ENCODE results near the gene PAK2. TPM values are rescaled to one million over a fixed set of nuclear protein-coding genes. Genes with fewer than 3 reads are reported as not detected.
A peak's percentile ranks its signal among the peaks of the same experiment; 100 is the strongest.
"Not testable (repeated sequence)": the region's sequence is repeated elsewhere in the genome, so short reads cannot be mapped to it uniquely, and the experiment has no call there.

Gene PAK2
- total RNA-seq, 1 donor from 2014 or later, result 53.6 TPM

DNA sequence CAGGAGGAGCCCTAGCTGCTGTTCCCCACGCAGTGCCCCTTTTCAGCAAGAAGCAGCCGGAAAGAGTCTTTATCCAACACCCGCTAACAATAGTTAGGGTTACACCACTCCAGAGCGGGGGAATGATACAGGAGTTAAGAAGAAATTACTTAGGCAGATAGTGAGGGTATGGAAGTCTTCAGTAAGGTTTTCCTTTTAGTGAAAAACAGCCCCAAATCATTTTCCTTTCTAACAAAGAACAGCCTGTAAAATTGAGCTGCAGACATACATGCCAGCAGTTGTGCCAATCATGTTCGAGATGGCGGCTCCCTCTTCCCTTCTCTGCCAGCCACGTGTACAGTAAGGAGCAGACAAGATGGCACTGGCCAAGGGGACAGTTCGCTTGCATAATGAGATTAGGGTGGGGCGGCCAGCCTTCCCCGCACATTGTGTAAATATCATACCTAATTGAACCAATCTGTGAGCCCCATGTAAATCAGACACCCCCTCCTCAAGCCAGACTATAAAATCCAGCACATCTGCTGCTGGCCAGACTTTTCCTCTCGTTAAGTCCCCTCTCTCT is 109.6 kb downstream of the PAK2 start:
- no peak overlapping the region for H3K4me3 Mint-ChIP-seq
- H3K36me3 Mint-ChIP-seq, result no peaks in the 10 kb centered on the region
- TF ChIP-seq, protein P1, sequence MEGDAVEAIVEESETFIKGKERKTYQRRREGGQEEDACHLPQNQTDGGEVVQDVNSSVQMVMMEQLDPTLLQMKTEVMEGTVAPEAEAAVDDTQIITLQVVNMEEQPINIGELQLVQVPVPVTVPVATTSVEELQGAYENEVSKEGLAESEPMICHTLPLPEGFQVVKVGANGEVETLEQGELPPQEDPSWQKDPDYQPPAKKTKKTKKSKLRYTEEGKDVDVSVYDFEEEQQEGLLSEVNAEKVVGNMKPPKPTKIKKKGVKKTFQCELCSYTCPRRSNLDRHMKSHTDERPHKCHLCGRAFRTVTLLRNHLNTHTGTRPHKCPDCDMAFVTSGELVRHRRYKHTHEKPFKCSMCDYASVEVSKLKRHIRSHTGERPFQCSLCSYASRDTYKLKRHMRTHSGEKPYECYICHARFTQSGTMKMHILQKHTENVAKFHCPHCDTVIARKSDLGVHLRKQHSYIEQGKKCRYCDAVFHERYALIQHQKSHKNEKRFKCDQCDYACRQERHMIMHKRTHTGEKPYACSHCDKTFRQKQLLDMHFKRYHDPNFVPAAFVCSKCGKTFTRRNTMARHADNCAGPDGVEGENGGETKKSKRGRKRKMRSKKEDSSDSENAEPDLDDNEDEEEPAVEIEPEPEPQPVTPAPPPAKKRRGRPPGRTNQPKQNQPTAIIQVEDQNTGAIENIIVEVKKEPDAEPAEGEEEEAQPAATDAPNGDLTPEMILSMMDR (IDR thresholded peaks at IDR 0.05), result no peak
- TF ChIP-seq EZH2 (IDR thresholded peaks at IDR 0.05) (no peak), EZH2phosphoT487 (IDR thresholded peaks at IDR 0.05) (no peak)

DNA sequence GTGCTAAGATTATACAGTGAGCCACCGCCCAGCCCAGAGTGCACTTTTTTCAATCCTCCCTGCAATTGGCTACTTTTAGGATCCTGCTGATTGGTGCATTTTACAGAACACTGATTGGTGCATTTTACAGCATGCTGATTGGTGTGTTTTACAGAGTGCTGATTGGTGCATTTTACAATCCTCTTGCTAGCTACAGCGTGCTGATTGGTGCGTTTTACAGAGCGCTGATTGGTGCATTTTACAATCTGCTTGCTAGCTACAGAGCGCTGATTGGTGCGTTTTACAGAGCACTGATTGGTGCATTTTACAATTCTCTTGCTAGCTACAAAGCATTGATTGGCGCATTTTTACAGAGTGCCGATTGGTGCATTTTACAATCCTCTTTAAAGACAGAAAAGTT is 123.3 kb downstream of the PAK2 start:
- not testable (repeated sequence) for H3K27ac Mint-ChIP-seq; H2AFZ ChIP-seq (replicated peaks); H3K4me2 ChIP-seq; DNase-seq (ENCODE audit: low spot score); H3K27me3 Mint-ChIP-seq (ENCODE audit: insufficient read depth, low read depth); H3K27me3 ChIP-seq; H3K4me1 Mint-ChIP-seq; H3K79me2 ChIP-seq (ENCODE audit: low read depth); H3K36me3 Mint-ChIP-seq; H3F3A ChIP-seq (ENCODE audit: low read depth); H3K4me3 ChIP-seq; H3K4me1 ChIP-seq; H3K36me3 ChIP-seq; H3K27ac ChIP-seq; H3K9me3 Mint-ChIP-seq; H3K4me3 Mint-ChIP-seq; H4K20me1 ChIP-seq (ENCODE audit: low read depth); H3K9me3 ChIP-seq (ENCODE audit: low read depth); H3K9ac ChIP-seq

More for the DNA sequence above, 109.6 kb downstream of the PAK2 start:
- H3K4me2 ChIP-seq, result no peak overlapping the region
- no peak overlapping the region for H3K27ac ChIP-seq
- no peaks in the 10 kb centered on the region for H3K36me3 ChIP-seq
- H3K27me3 Mint-ChIP-seq (ENCODE audit: insufficient read depth, low read depth), result peaks cover 2% of the 10 kb centered on the region
- no peaks in the 10 kb centered on the region for H3K27me3 ChIP-seq
- no peak for DNase-seq (ENCODE audit: low spot score)
- H3K9me3 Mint-ChIP-seq, result peaks cover 25% of the 10 kb centered on the region
- no peaks in the 10 kb centered on the region for H3K4me1 ChIP-seq
- no peak overlapping the region for H2AFZ ChIP-seq (replicated peaks)
- no peak overlapping the region for H3K4me3 ChIP-seq
- H3K9ac ChIP-seq, result no peak overlapping the region
- no peaks in the 10 kb centered on the region for H3K79me2 ChIP-seq (ENCODE audit: low read depth)
- H3K27ac Mint-ChIP-seq, result no peak overlapping the region
- peaks cover 4% of the 10 kb centered on the region for H3K9me3 ChIP-seq (ENCODE audit: low read depth)
- H4K20me1 ChIP-seq (ENCODE audit: low read depth), result no peaks in the 10 kb centered on the region
- H3F3A ChIP-seq (ENCODE audit: low read depth), result no peaks in the 10 kb centered on the region
- peaks cover 3% of the 10 kb centered on the region for H3K4me1 Mint-ChIP-seq

GRCh38 chr3:196867155-196867506 is 127.5 kb downstream of the PAK2 start:
- H3K4me3 ChIP-seq, result peak overlapping the region; percentile 98
- H3K36me3 Mint-ChIP-seq, result peaks cover 7% of the 10 kb centered on the region
- peaks cover 8% of the 10 kb centered on the region for H3F3A ChIP-seq (ENCODE audit: low read depth)
- peaks cover 14% of the 10 kb centered on the region for H4K20me1 ChIP-seq (ENCODE audit: low read depth)
- no peaks in the 10 kb centered on the region for H3K27me3 ChIP-seq
- no peak for TF ChIP-seq EZH2 (IDR thresholded peaks at IDR 0.05)
- TF ChIP-seq, protein P1 (IDR thresholded peaks at IDR 0.05), result no peak
- TF ChIP-seq EZH2phosphoT487 (IDR thresholded peaks at IDR 0.05), result no peak
- H3K27ac ChIP-seq, result peak overlapping the region; percentile 61
- peak overlapping the region; percentile 31 for H3K9ac ChIP-seq
- peak overlapping the region; percentile 99 for H3K4me2 ChIP-seq
- no peak for DNase-seq (ENCODE audit: low spot score)
- H2AFZ ChIP-seq (replicated peaks), result peak overlapping the region; percentile 77
- peaks cover 11% of the 10 kb centered on the region for H3K4me1 ChIP-seq
- no peaks in the 10 kb centered on the region for H3K27me3 Mint-ChIP-seq (ENCODE audit: insufficient read depth, low read depth)
- peaks cover 9% of the 10 kb centered on the region for H3K9me3 Mint-ChIP-seq
- H3K9me3 ChIP-seq (ENCODE audit: low read depth), result peaks cover 3% of the 10 kb centered on the region
- H3K27ac Mint-ChIP-seq, result peak overlapping the region; percentile 89
- no peaks in the 10 kb centered on the region for H3K36me3 ChIP-seq
- H3K4me3 Mint-ChIP-seq, result peak overlapping the region; percentile 90
- peaks cover 43% of the 10 kb centered on the region for H3K79me2 ChIP-seq (ENCODE audit: low read depth)
- peaks cover 17% of the 10 kb centered on the region for H3K4me1 Mint-ChIP-seq

- no peak for TF ChIP-seq EZH2 (IDR thresholded peaks at IDR 0.05)
- no peak for TF ChIP-seq EZH2phosphoT487 (IDR thresholded peaks at IDR 0.05)
- TF ChIP-seq, protein P1 (IDR thresholded peaks at IDR 0.05), result peak; percentile 7
- Histone ChIP-seq H3K9ac (peak within 1 kb of the TSS; percentile 98), H3K79me2 (ENCODE audit: low read depth) (peaks cover 49% of the 10 kb centered on the region), H3K27me3 (no peaks in the 10 kb centered on the region), H2AFZ (replicated peaks) (peak within 1 kb of the TSS; percentile 77), H3K36me3 (no peaks in the 10 kb centered on the region), H3K27ac (peak within 1 kb of the TSS; percentile 88), H3F3A (ENCODE audit: low read depth) (peaks cover 8% of the 10 kb centered on the region), H3K9me3 (ENCODE audit: low read depth) (peaks cover 3% of the 10 kb centered on the region), H3K4me3 (peak within 1 kb of the TSS; percentile 98), H3K4me2 (peak within 1 kb of the TSS; percentile 99), H4K20me1 (ENCODE audit: low read depth) (peaks cover 14% of the 10 kb centered on the region), H3K4me1 (peaks cover 11% of the 10 kb centered on the region)
- H3K27ac Mint-ChIP-seq, result peak within 1 kb of the TSS; percentile 89
- H3K27me3 Mint-ChIP-seq (ENCODE audit: insufficient read depth, low read depth), result no peaks in the 10 kb centered on the region
- H3K36me3 Mint-ChIP-seq, result peaks cover 7% of the 10 kb centered on the region
- DNase-seq (ENCODE audit: low spot score), result peak; percentile 97
- peaks cover 9% of the 10 kb centered on the region for H3K9me3 Mint-ChIP-seq
- H3K4me3 Mint-ChIP-seq, result peak within 1 kb of the TSS; percentile 97
- peaks cover 17% of the 10 kb centered on the region for H3K4me1 Mint-ChIP-seq
These were observed 128.0 kb downstream of the PAK2 start, which contains the start of gene SENP5 for GRCh38 chr3:196867507-196868296. TSS of gene SENP5 (plus strand) at chr3:196867920. CDS start at chr3:196885182, 17,262 bp downstream.

Measured in neural progenitor cell (in vitro differentiated cells).